Subcutaneous abdominal adipose tissue (tissue), 5 donors: Measurements from ENCODE around the gene NRP2.
A peak's percentile ranks its signal among the peaks of the same experiment; 100 is the strongest.

Experiments
- H3K27ac ChIP-seq: one replicate; pipeline ENCODE4 v1.7.0; 2013; ENCODE audit warnings: low read depth, mild to moderate bottlenecking, inconsistent platforms, low read length, moderate library complexity
- H3K27me3 ChIP-seq, 5 donors: one replicate each; pipeline ENCODE4 v1.7.0; 2013; ENCODE audit warnings: low read length in 5 of 5, inconsistent platforms in 1 of 5; ENCODE audit not compliant: control insufficient read depth in 5 of 5, insufficient read depth in 4 of 5
- H3K36me3 ChIP-seq, 5 donors: one replicate each; pipeline ENCODE4 v1.7.0; 2013; ENCODE audit warnings: low read length in 5 of 5; ENCODE audit not compliant: control insufficient read depth in 5 of 5, insufficient read depth in 5 of 5
- H3K4me1 ChIP-seq, 5 donors: one replicate each; pipeline ENCODE4 v1.7.0; 2013; ENCODE audit warnings: low read length in 5 of 5, mild to moderate bottlenecking in 3 of 5, moderate library complexity in 1 of 5; ENCODE audit not compliant: control insufficient read depth in 5 of 5, insufficient read depth in 5 of 5
- H3K4me3 ChIP-seq, 5 donors: one replicate each; pipeline ENCODE4 v1.7.0; 2013; ENCODE audit warnings: low read length in 5 of 5, low read depth in 1 of 5
- H3K9ac ChIP-seq, 5 donors: one replicate each; pipeline ENCODE4 v1.7.0; 2013; ENCODE audit warnings: low read length in 5 of 5, mild to moderate bottlenecking in 4 of 5, moderate library complexity in 3 of 5
- H3K9me3 ChIP-seq, 5 donors: one replicate each; pipeline ENCODE4 v1.7.0; 2013; ENCODE audit warnings: low read length in 5 of 5; ENCODE audit not compliant: control insufficient read depth in 5 of 5
- donor health status: healthy.
- donor health status: healthy.
- donor health status: healthy.
- donor health status: healthy.
- donor health status: healthy.

NRP2 gene

GRCh38 chr2:205658068-205658467, 24.2 kb upstream of the NRP2 start:
- Histone ChIP-seq H3K4me1 (peaks cover 4 to 43% (median 26%) of the 10 kb centered on the region in 5 donors), H3K9ac (no peak overlapping the region), H3K36me3 (no peaks in the 10 kb centered on the region), H3K27me3 (no peaks in the 10 kb centered on the region), H3K4me3 (no peak overlapping the region), H3K9me3 (peaks cover 0 to 3% (median 0%) of the 10 kb centered on the region in 5 donors), H3K27ac (no peak overlapping the region)

DNA sequence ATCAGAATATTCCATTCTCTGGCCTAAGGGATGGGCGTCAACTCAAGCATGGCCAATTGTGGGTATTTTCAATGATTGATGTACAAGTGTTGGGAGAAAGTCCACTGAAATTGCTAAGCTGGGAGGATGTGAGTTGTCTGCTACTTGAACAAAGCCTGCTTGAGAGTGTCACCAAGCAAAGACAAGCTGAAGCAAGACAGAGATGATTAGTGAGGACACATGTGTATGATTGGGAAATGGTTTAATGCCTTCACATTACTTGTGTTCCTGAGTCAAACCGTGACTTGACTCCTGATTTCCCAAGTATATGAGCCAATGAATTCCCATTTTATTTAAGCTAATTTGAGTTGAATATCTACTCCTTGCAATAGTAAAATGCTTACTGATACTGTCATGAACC, 23.7 kb upstream of the NRP2 start:
- Histone ChIP-seq H3K27ac (no peak overlapping the region), H3K4me3 (no peak overlapping the region), H3K27me3 (no peaks in the 10 kb centered on the region), H3K36me3 (no peaks in the 10 kb centered on the region), H3K4me1 (peaks cover 4 to 43% (median 26%) of the 10 kb centered on the region in 5 donors), H3K9me3 (peaks cover 0 to 3% (median 0%) of the 10 kb centered on the region in 5 donors), H3K9ac (no peak overlapping the region)

DNA sequence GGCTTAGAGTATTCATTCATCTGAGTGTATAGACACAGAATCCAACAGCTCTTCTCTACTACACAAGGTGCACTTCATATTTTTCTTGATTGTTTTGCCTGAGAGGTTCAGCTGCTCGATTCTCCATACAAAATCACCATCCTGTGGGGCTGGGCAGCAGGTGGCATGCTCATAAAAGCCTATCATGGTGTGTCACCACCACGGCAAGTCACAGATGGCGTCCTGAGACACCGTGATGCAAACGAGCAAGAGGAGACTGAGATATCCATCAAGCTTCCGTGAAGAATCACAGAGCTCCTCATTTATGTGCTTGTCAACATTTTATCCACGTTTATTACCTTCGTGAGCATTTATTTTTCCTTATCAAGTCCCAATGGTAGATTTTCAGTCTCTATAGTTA, 22.4 kb upstream of the NRP2 start:
- H3K27me3 ChIP-seq: no peaks in the 10 kb centered on the region
- no peak overlapping the region for H3K4me3 ChIP-seq
- H3K4me1 ChIP-seq: peaks cover 4 to 43% (median 26%) of the 10 kb centered on the region in 5 donors
- H3K36me3 ChIP-seq: no peaks in the 10 kb centered on the region
- H3K27ac ChIP-seq: no peak overlapping the region
- H3K9ac ChIP-seq: no peak overlapping the region
- peaks cover 0 to 3% (median 0%) of the 10 kb centered on the region in 5 donors for H3K9me3 ChIP-seq

- peaks cover 0 to 3% (median 0%) of the 10 kb centered on the region in 5 donors for H3K9me3 ChIP-seq
- H3K27ac ChIP-seq: peak overlapping the region; percentile 2
- no peak overlapping the region for H3K4me3 ChIP-seq
- H3K36me3 ChIP-seq: no peaks in the 10 kb centered on the region
- no peak overlapping the region for H3K9ac ChIP-seq
- H3K4me1 ChIP-seq: peaks cover 4 to 43% (median 26%) of the 10 kb centered on the region in 5 donors
- no peaks in the 10 kb centered on the region for H3K27me3 ChIP-seq
These were observed 21.7 kb upstream of the NRP2 start for GRCh38 chr2:205660521-205661124.

- H3K4me3 ChIP-seq: no peak overlapping the region
- H3K9ac ChIP-seq: no peak overlapping the region
- H3K4me1 ChIP-seq: peaks cover 4 to 37% (median 21%) of the 10 kb centered on the region in 5 donors
- H3K27me3 ChIP-seq: no peaks in the 10 kb centered on the region
- no peaks in the 10 kb centered on the region for H3K36me3 ChIP-seq
- peak overlapping the region; percentile 2 for H3K27ac ChIP-seq
- peaks cover 0 to 3% (median 0%) of the 10 kb centered on the region in 5 donors for H3K9me3 ChIP-seq
These were observed 21.0 kb upstream of the NRP2 start for GRCh38 chr2:205661281-205661680.

- no peaks in the 10 kb centered on the region for H3K27me3 ChIP-seq
- H3K4me1 ChIP-seq: peaks cover 3 to 26% (median 11%) of the 10 kb centered on the region in 5 donors
- no peak overlapping the region for H3K27ac ChIP-seq
- H3K36me3 ChIP-seq: no peaks in the 10 kb centered on the region
- no peak overlapping the region for H3K4me3 ChIP-seq
- peaks cover 0 to 3% (median 0%) of the 10 kb centered on the region in 5 donors for H3K9me3 ChIP-seq
- no peak overlapping the region for H3K9ac ChIP-seq
These were observed 19.9 kb upstream of the NRP2 start for GRCh38 chr2:205662206-205662965.

DNA sequence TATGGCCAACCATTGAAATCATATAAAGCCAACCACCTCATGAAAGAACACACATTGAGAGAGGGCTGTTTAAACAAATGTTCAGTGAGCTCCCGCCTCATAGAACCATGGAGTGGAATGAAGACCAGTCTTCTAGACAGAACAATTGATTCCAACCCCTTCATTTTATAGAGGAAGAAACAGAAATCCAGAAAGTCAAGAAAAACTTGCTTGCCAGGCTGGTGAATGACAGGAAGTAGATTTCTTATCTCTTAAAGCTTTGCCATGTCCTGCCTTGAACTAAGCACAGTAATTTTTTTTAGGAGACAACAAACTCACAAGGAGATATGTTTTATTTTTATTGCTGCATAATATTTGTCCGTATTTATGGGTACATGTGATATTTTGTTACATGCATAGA, 16.5 kb upstream of the NRP2 start:
- Histone ChIP-seq H3K4me1 (peaks cover 0 to 4% (median 2%) of the 10 kb centered on the region in 5 donors), H3K9ac (no peak overlapping the region), H3K36me3 (no peaks in the 10 kb centered on the region), H3K9me3 (peaks cover 0 to 3% (median 0%) of the 10 kb centered on the region in 5 donors), H3K27me3 (no peaks in the 10 kb centered on the region), H3K4me3 (no peak overlapping the region), H3K27ac (no peak overlapping the region)

DNA sequence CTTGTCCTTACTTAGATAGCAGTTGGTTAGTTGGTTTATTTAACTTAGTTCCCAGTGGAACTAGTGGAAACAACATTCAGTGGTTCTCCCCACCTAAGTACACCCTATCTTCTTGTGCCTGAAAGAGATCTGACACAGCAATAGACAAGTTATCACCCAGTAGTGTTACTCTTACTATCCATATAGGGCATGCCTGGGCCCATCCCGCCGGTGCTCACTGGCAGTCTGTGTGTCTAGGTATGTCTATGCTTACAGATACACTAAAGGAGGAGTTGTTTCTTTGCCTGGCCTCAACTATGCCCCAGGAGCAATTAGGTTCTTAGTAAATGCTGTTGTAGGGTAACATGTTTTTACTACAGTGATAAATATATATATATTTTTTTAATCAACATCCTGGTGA, 12.0 kb upstream of the NRP2 start:
- Histone ChIP-seq H3K9me3 (no peaks in the 10 kb centered on the region), H3K36me3 (no peaks in the 10 kb centered on the region), H3K9ac (no peak overlapping the region), H3K4me3 (no peak overlapping the region), H3K27ac (no peak overlapping the region), H3K27me3 (no peaks in the 10 kb centered on the region), H3K4me1 (no peaks in the 10 kb centered on the region)

GRCh38 chr2:205673312-205673711, 9.0 kb upstream of the NRP2 start:
- Histone ChIP-seq H3K27ac (no peak overlapping the region), H3K9me3 (no peaks in the 10 kb centered on the region)

GRCh38 chr2:205675861-205676516, 6.3 kb upstream of the NRP2 start:
- Histone ChIP-seq H3K9me3 (no peaks in the 10 kb centered on the region), H3K36me3 (no peaks in the 10 kb centered on the region), H3K27ac (no peak overlapping the region), H3K9ac (no peak overlapping the region), H3K27me3 (no peaks in the 10 kb centered on the region), H3K4me3 (peak overlapping the region in 1 of 5 donors; percentile 40), H3K4me1 (peaks cover 3 to 12% (median 6%) of the 10 kb centered on the region in 5 donors)

More at GRCh38 chr2:205673312-205673711, 9.0 kb upstream of the NRP2 start:
- H3K4me3 ChIP-seq: no peak overlapping the region
- H3K27me3 ChIP-seq: no peaks in the 10 kb centered on the region
- H3K36me3 ChIP-seq: no peaks in the 10 kb centered on the region
- no peak overlapping the region for H3K9ac ChIP-seq
- H3K4me1 ChIP-seq: peaks cover 0 to 3% (median 0%) of the 10 kb centered on the region in 5 donors
